ENCODE measurements around the gene DPP10. TPM values are rescaled to one million over a fixed set of nuclear protein-coding genes. Genes with fewer than 3 reads are reported as not detected.
"Not testable (repeated sequence)": the region's sequence is repeated elsewhere in the genome, so short reads cannot be mapped to it uniquely, and the experiment has no call there.

The DPP10 gene
- total RNA-seq, 1 donor from 2014 or later: 6.6 TPM

GRCh38 chr2:114949228-114949804 is 506.9 kb downstream of the DPP10 start:
- DNase-seq (ENCODE audit: low spot score): no peak

DNA sequence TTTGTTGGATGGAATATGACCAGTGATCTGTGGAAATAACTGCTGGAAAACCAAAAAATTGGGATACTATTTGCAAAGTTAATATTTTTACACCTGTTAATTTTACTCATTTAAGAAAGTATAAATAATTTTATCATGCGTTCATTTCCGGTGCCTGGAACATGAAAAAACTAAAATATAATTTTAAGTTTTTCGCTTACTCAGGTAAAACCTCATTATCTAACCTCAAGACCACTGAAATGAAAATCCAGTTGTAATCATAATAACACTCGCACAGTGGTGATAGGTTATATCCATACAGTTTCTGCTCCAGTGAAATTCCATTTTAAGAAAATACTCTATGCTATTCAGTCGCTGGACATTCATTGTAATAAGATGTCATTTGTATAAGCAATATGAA is 517.9 kb downstream of the DPP10 start:
- no peak for DNase-seq (ENCODE audit: low spot score)

GRCh38 chr2:114962532-114962931 is 520.1 kb downstream of the DPP10 start:
- DNase-seq (ENCODE audit: low spot score): no peak

- no peak for DNase-seq (ENCODE audit: low spot score)
Measured at GRCh38 chr2:114968748-114969400, 526.4 kb downstream of the DPP10 start.

DNA sequence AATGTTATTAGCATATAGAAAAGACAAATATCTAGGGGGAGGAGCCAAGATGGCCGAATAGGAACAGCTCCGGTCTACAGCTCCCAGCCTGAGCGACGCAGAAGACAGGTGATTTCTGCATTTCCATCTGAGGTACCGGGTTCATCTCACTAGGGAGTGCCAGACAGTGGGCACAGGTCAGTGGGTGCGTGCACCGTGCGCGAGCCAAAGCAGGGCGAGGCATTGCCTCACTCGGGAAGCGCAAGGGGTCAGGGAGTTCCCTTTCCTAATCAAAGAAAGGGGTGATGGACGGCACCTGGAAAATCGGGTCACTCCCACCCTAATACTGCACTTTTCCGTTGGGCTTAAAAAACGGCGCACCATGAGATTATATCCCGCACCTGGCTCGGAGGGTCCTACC is 561.9 kb downstream of the DPP10 start:
- DNase-seq (ENCODE audit: low spot score): not testable (repeated sequence)

GRCh38 chr2:115011721-115012120 is 569.3 kb downstream of the DPP10 start:
- DNase-seq (ENCODE audit: low spot score): no peak

DNA sequence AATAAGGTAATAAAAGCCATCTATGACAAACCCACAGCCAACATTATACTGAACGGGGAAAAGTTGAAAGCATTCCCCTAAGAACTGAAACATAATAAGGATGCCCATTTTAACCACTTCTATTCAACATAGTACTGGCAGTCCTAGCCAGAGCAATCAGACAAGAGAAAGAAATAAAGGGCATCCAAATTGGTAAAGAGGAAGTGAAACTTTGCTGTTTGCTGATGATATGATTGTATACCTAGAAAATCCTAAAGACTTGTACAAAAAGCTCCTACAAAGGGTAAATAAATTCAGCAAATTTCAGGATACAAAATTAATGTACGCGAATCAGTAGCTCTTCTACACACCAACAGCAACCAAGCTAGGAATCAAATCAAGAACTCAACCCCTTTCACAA is 579.6 kb downstream of the DPP10 start:
- not testable (repeated sequence) for DNase-seq (ENCODE audit: low spot score)

GRCh38 chr2:115034801-115035200 is 592.4 kb downstream of the DPP10 start:
- no peak for DNase-seq (ENCODE audit: low spot score)

- no peak for DNase-seq (ENCODE audit: low spot score)
Measured at GRCh38 chr2:115036818-115037217, 594.4 kb downstream of the DPP10 start.

- DNase-seq (ENCODE audit: low spot score): no peak
Measured at GRCh38 chr2:115057473-115057872, 615.0 kb downstream of the DPP10 start.

- no peak for DNase-seq (ENCODE audit: low spot score)
Measured at GRCh38 chr2:115070002-115070401, 627.6 kb downstream of the DPP10 start.

GRCh38 chr2:115071534-115071933 is 629.1 kb downstream of the DPP10 start:
- DNase-seq (ENCODE audit: low spot score): no peak

DNA sequence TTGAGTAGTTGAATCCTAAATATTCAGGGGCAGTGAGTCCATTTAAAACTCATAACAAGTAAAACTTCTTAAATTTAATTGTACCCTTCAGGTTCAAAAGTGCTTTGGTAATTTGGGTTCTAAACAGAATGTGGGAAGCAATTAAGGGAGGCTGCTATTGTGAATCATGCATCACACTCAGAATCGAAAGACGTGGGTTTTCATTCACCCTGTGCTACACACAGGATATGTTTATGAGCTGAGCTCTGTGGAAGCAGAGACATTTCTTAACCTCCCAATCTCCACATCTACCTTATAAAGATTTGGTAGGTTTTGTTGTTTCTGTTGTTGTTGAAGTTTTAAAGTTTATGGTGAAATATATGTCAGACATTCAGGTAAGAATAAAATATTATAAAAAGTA is 633.4 kb downstream of the DPP10 start:
- no peak for DNase-seq (ENCODE audit: low spot score)

DNA sequence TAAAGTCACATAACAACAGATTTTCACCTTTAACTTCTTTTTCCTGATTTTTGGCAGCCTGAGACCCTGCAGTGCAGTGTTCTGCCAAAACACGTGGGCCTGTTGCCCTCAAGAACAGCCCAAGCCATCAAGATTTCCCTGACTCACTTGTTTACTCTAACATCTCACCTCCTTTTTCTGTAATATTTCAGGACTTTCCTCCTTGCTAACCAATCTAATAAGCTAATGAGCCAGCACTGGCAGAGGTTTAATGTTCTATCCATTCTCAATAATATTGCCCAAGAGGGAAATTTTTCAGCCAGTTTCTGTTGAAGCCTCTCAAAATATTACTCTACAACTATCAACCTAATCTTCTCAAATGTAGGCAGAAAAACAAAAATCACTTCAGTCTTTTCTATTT is 635.2 kb downstream of the DPP10 start:
- no peak for DNase-seq (ENCODE audit: low spot score)

- no peak for DNase-seq (ENCODE audit: low spot score)
Measured at GRCh38 chr2:115083225-115083624, 640.8 kb downstream of the DPP10 start.

- DNase-seq (ENCODE audit: low spot score): no peak
Measured at GRCh38 chr2:115083711-115084110, 641.3 kb downstream of the DPP10 start.

DNA sequence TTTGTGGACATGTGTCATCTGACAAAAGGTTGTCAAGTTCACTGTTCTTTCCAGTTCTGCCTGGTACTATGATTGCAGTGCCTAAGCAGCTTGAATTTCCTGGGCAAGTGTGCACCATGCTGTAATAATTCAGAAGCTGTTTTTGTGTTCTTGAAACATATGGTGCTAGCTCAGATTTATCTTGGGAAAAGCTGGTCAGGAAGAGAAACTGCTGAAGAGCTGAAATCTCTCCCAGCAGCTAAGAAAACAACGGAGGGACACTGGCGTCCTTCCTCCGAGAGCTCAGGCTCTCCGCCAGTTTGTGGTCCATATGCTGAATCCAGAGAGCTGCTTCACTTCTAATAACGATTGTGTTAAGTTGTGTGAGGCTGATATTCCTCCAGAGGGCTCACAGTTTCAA is 642.0 kb downstream of the DPP10 start:
- DNase-seq (ENCODE audit: low spot score): no peak

DNA sequence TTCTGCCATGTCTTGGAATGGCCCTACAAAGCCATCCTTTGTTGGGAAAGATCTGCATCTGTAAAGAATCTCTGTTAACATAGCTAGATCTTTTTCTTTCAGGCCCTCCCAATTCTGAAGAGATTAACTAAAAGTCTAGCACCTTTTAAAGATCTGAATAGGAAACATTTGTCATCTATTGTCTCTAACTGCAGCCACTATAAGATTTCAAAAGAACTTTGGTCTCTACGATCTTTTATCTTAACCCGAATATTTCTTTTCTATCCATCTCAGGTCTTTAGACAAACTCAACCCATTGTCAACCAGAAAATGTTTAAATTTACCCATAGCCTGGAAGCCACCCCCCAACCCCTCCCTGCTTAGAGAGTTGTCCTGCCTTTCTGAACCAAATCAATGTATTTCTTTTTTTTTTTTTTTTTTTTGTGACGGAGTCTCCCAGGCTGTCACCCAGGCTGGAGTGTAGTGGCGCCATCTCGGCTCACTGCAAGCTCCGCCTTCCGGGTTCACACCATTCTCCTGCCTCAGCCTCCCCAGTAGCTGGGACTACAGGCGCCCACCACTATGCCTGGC is 643.7 kb downstream of the DPP10 start:
- not testable (repeated sequence) for DNase-seq (ENCODE audit: low spot score)

DNA sequence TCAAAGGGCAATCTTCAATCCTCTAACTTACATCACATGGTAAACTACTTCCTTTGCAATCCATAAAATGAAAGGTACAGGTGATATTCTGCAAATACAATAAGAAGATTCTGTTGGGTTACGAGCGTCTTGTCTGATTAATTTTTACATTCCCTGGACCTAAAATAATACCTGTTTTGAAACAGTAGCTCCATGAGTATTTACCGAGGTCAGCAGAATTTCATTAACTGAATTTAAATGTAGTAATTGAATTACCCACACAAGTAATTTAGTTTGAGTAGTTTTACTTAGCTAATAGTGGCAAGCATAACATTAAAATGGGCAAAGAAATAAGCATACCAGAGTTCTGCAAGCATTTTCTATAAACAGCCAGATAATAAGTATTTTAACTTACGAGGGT is 652.0 kb downstream of the DPP10 start:
- no peak for DNase-seq (ENCODE audit: low spot score)

DNA sequence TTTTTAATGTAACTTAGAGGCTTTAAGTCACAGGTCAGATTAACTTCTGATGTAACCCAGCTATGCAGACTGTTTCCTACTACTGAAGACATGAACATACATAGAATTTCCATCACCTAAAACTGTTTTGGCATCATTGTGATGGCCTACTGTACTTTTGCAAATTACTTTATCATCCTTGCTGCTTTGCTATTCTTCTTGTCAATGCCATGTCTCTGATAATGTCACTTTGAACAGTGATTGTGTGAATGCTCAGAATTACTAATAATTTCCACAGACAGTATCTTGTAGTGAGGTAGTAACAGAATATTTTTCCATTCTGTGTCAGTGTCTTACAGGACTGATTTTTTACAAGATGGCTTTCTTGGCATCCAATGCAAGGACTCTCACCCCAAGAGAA is 663.5 kb downstream of the DPP10 start:
- no peak for DNase-seq (ENCODE audit: low spot score)

DNA sequence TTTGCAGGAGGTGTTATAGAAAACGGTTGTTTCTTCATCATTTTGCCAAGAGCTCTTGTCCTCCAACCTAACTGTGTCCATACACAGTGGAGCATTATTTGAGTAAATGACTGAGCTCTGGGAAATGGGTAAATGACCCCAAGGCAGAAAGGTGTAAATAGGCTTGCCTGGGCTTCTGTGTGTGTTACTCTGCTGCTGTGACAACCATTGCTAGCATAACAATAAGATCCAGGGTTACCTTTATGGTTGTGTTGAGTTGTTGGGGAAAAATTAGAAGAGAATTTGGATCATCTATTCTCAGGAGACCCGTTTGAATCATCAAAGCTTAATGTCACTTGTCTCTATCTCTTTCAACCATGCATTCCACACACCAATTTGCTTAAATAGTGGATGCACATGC is 672.7 kb downstream of the DPP10 start:
- DNase-seq (ENCODE audit: low spot score): no peak

DNA sequence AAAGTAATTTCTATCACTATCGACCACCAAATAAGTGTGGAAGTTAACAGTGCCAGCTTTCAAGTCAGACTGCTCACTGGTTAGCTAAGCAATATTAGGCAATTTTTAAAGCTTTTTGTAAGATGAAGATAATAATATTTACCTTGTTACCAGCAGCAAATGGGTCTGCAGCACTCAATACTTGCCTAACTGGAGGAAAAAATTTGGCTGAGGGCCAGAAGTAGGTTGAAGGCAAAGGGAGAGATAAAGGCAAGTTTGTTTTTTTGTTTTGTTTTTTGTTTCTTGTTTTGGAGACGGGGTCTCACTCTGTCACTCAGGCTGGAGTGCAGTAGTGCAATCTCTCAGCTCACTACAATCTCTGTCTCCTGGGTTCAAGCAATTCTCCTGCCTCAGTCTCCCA is 675.9 kb downstream of the DPP10 start:
- no peak for DNase-seq (ENCODE audit: low spot score)

- no peak for DNase-seq (ENCODE audit: low spot score)
Measured at GRCh38 chr2:115119086-115119485, 676.6 kb downstream of the DPP10 start.

DNA sequence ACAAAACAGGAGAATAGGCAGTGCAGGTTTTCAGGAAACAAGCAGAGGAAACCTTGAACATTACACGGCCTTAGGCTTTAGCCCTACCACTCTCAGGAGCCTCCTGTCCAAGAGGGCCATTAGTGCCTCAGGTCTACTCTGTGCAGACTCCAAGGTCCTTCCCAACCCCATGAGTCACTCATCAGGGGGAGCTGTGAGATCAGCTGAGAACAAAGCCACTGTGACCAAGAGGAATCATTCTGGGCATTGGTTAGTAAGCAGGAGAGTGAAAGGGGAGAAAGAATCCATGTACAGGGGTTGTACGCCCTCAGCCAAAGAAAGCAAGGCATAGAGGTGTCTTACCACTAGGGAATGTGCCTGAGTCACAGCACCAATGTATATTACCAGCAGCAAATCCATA is 680.3 kb downstream of the DPP10 start:
- no peak for DNase-seq (ENCODE audit: low spot score)
